Smooth muscle cell (in vitro differentiated cells): ENCODE measurements around the gene RBM33. TPM values are rescaled to one million over a fixed set of nuclear protein-coding genes. Genes with fewer than 3 reads are reported as not detected.

Experiments used
- DNase-seq: peaks from one replicate; lab custom pipeline; 2025; ENCODE audit not compliant: unreplicated experiment; lab: John Stamatoyannopoulos, UW
- H2AFZ ChIP-seq: fragments of 200-600 bp; sonication (generic); 2 replicates; pipeline ENCODE4 v1.6.0; 2016; ENCODE audit warnings: antibody characterized with exemption, low read depth, mild to moderate bottlenecking
- H3F3A ChIP-seq: fragments of 200-600 bp; sonication (generic); 2 replicates; pipeline ENCODE4 v1.6.0; 2017; ENCODE audit warnings: antibody characterized with exemption, low read depth
- H3K27ac ChIP-seq: fragments of 200-600 bp; sonication (generic); 2 replicates; pipeline ENCODE4 v1.5.1; 2016; ENCODE audit warnings: low read depth, mild to moderate bottlenecking
- H3K27me3 ChIP-seq: fragments of 200-600 bp; sonication (generic); 2 replicates; pipeline ENCODE4 v1.6.1; 2016; ENCODE audit warnings: low read depth, mild to moderate bottlenecking
- H3K36me3 ChIP-seq: fragments of 200-600 bp; sonication (generic); 2 replicates; pipeline ENCODE4 v1.5.1; 2016; ENCODE audit warnings: low read depth
- H3K4me1 ChIP-seq: fragments of 200-600 bp; sonication (generic); 2 replicates; pipeline ENCODE4 v1.5.1; 2016; ENCODE audit warnings: low read depth
- H3K4me2 ChIP-seq: fragments of 200-600 bp; sonication (generic); 2 replicates; pipeline ENCODE4 v1.6.0; 2016; ENCODE audit warnings: mild to moderate bottlenecking
- H3K4me3 ChIP-seq: fragments of 200-600 bp; sonication (generic); 2 replicates; pipeline ENCODE4 v1.5.1; 2016; ENCODE audit warnings: mild to moderate bottlenecking
- H3K79me2 ChIP-seq: fragments of 200-600 bp; sonication (generic); 2 replicates; pipeline ENCODE4 v1.6.0; 2016; ENCODE audit warnings: low read depth, mild to moderate bottlenecking
- H3K9ac ChIP-seq: fragments of 200-600 bp; sonication (generic); 2 replicates; pipeline ENCODE4 v1.6.0; 2016; ENCODE audit warnings: low read depth
- H3K9me3 ChIP-seq: fragments of 200-600 bp; sonication (generic); replicated peaks from 2 replicates; pipeline ENCODE4 v1.5.1; 2016; ENCODE audit warnings: low read depth
- H4K20me1 ChIP-seq: fragments of 200-600 bp; sonication (generic); 2 replicates; pipeline ENCODE4 v1.6.0; 2016; ENCODE audit warnings: low read depth
- WGBS: methylation state at CpG from one replicate; pipeline ENCODE4 v1.1.7; 2016; ENCODE audit warnings: low lambda C conversion rate; 5-methylcytosine and 5-hydroxymethylcytosine counted together
- polyA plus RNA-seq: library from polyadenylated mRNA; unstranded; fragments of >200 nt; fragmentation: Nextera tagmentation; extraction: Ambion mirVana; gene quantifications from 2 replicates; pipeline ENCODE4 v1.2.1, GENCODE V29; 2016
- total RNA-seq: library from RNA; depleted of rRNA; stranded (reverse); fragments of >200 nt; gene quantifications from 2 replicates; pipeline ENCODE4 v1.2.3, GENCODE V29; 2014
- TF ChIP-seq, protein P1 (sequence below): fragments of 200-600 bp; sonication (generic); IDR thresholded peaks from 2 replicates; pipeline ENCODE4 v1.5.1; 2017; ENCODE audit warnings: borderline replicate concordance, mild to moderate bottlenecking, antibody characterized with exemption; ENCODE audit not compliant: insufficient read depth, poor library complexity, severe bottlenecking

The RBM33 gene
- total and polyA plus RNA-seq, 2 experiments from 2014 or later = 22.5 to 25.3 TPM

- Histone ChIP-seq H3F3A (no peaks in the 10 kb centered on the region), H3K36me3 (peaks cover 5% of the 10 kb centered on the region), H2AFZ (no peak overlapping the region), H3K4me2 (no peak overlapping the region), H3K4me3 (no peak overlapping the region), H3K9ac (no peak overlapping the region), H3K79me2 (peaks cover 29% of the 10 kb centered on the region), H3K27ac (no peak overlapping the region), H4K20me1 (peaks cover 83% of the 10 kb centered on the region), H3K9me3 (no peaks in the 10 kb centered on the region), H3K27me3 (no peaks in the 10 kb centered on the region), H3K4me1 (no peaks in the 10 kb centered on the region)
- DNase-seq = no peak
- TF ChIP-seq, protein P1, sequence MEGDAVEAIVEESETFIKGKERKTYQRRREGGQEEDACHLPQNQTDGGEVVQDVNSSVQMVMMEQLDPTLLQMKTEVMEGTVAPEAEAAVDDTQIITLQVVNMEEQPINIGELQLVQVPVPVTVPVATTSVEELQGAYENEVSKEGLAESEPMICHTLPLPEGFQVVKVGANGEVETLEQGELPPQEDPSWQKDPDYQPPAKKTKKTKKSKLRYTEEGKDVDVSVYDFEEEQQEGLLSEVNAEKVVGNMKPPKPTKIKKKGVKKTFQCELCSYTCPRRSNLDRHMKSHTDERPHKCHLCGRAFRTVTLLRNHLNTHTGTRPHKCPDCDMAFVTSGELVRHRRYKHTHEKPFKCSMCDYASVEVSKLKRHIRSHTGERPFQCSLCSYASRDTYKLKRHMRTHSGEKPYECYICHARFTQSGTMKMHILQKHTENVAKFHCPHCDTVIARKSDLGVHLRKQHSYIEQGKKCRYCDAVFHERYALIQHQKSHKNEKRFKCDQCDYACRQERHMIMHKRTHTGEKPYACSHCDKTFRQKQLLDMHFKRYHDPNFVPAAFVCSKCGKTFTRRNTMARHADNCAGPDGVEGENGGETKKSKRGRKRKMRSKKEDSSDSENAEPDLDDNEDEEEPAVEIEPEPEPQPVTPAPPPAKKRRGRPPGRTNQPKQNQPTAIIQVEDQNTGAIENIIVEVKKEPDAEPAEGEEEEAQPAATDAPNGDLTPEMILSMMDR = no peak
- WGBS = 93% methylated on average over 6 of the region's 6 CpGs
Observed at GRCh38 chr7:155710031-155710430, 65.6 kb downstream of the RBM33 start.

DNA sequence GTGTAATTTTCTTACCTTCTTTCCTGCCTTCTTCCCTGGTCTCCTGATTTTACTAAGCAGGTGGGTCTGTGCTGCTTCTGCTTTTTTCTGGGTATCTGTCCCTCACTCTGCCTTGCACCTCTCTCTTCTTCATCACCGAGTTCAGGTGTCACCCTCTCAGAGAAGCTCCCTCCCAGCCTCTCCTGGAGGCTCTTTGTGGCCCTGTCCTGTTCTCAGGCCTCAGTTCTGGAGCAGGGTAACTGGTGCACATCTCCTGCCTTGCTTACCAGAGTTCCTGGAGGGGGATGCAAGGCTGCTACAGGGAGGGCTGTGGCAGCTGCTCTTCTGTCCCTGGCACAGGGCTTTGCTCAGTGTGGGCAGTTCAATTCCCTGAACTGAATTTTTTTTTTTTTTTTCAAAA is 66.1 kb downstream of the RBM33 start:
- no peaks in the 10 kb centered on the region for H3F3A ChIP-seq
- TF ChIP-seq, protein P1 = no peak
- no peak for DNase-seq
- H2AFZ ChIP-seq = no peak overlapping the region
- H4K20me1 ChIP-seq = peaks cover 86% of the 10 kb centered on the region
- H3K4me1 ChIP-seq = no peaks in the 10 kb centered on the region
- H3K4me2 ChIP-seq = no peak overlapping the region
- H3K79me2 ChIP-seq = peaks cover 29% of the 10 kb centered on the region
- WGBS = 91% methylated on average over 1 of the region's 1 CpG
- H3K9me3 ChIP-seq = no peaks in the 10 kb centered on the region
- no peak overlapping the region for H3K27ac ChIP-seq
- H3K4me3 ChIP-seq = no peak overlapping the region
- peaks cover 5% of the 10 kb centered on the region for H3K36me3 ChIP-seq
- H3K27me3 ChIP-seq = no peaks in the 10 kb centered on the region
- H3K9ac ChIP-seq = no peak overlapping the region

DNA sequence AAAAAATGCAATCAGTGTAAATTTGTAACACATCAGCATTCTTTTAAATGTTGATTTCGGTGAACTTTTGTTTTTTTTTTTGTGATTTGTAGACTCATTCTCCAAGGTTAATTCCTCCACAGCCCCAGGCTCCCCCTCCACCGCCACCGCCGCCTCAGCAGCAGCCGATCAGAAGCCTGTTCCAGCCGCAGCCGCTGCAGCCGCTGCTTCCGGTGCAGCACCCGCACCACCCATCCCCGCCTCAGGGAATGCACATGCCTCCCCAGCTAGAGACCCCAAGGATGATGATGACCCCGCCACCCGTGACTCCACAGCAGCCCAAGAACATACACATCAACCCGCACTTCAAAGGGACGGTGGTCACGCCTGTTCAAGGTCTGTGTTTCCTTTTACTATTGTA is 66.6 kb downstream of the RBM33 start:
- Histone ChIP-seq H3K27ac (no peak overlapping the region), H3K9ac (no peak overlapping the region), H3K79me2 (peaks cover 29% of the 10 kb centered on the region), H3K36me3 (peaks cover 5% of the 10 kb centered on the region), H3K27me3 (no peaks in the 10 kb centered on the region), H3K4me3 (no peak overlapping the region), H3K4me2 (no peak overlapping the region), H2AFZ (no peak overlapping the region), H3K9me3 (no peaks in the 10 kb centered on the region), H4K20me1 (peaks cover 88% of the 10 kb centered on the region), H3K4me1 (no peaks in the 10 kb centered on the region), H3F3A (no peaks in the 10 kb centered on the region)
- TF ChIP-seq, protein P1 = no peak
- DNase-seq = no peak
- 99% methylated on average over 16 of the region's 16 CpGs for WGBS

DNA sequence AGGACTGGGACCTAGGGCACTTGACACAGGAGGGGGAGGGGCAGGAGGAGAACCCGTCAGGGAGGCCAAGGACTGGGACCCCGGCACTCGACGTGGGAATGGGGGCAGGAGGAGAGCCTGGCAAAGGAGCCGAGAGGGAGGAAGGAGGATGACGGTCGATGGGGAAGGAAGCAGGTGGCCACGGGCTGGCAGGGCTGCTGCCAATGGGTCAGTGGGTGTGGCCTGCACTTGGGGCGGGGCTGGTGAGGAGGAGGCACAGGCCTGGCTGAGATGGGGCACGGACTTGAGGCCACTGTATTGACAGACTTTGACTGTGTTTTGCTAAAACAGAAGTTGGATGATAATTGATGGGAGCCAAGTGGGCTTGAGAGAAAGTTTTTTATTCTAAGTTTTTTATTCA is 68.9 kb downstream of the RBM33 start:
- H3K4me1 ChIP-seq = no peaks in the 10 kb centered on the region
- TF ChIP-seq, protein P1 = no peak
- no peak overlapping the region for H2AFZ ChIP-seq
- H3F3A ChIP-seq = no peaks in the 10 kb centered on the region
- peaks cover 10% of the 10 kb centered on the region for H3K36me3 ChIP-seq
- no peak overlapping the region for H3K9ac ChIP-seq
- H3K4me3 ChIP-seq = no peak overlapping the region
- WGBS = 98% methylated on average over 10 of the region's 10 CpGs
- no peak overlapping the region for H3K27ac ChIP-seq
- peaks cover 90% of the 10 kb centered on the region for H4K20me1 ChIP-seq
- H3K4me2 ChIP-seq = no peak overlapping the region
- H3K79me2 ChIP-seq = peaks cover 37% of the 10 kb centered on the region
- no peaks in the 10 kb centered on the region for H3K9me3 ChIP-seq
- no peaks in the 10 kb centered on the region for H3K27me3 ChIP-seq
- no peak for DNase-seq
